Heart left ventricle (tissue), 16 donors: ENCODE results near the gene ALDH3B1. TPM values are rescaled to one million over a fixed set of nuclear protein-coding genes. Genes with fewer than 3 reads are reported as not detected.
A peak's percentile ranks its signal among the peaks of the same experiment; 100 is the strongest.

ENCODE experiments used
- ATAC-seq, 4 donors: fragments of 200-7000 bp; cut with Tn5 transposase; one replicate each; pipeline ENCODE4 v1.9.1; 2020 to 2022; ENCODE audit warnings: moderate library complexity in 4 of 4, mild to moderate bottlenecking in 3 of 4, moderate number of reproducible peaks in 1 of 4
- DNase-seq, 5 donors: peaks; one replicate each; pipeline ENCODE4 v3.0.0-alpha.2; 2020
- H3K27ac ChIP-seq, 12 donors: fragments of 200-600 bp; sonication (generic) in 4 of 12; one replicate each; pipeline versions ENCODE4 v1.5.0 to v1.8.0; 2016 to 2022; ENCODE audit warnings: mild to moderate bottlenecking in 2 of 12
- H3K27me3 ChIP-seq, 9 donors: fragments of 200-600 bp; sonication (generic) in 2 of 9; one replicate each; pipeline versions ENCODE4 v1.5.1 to v1.8.0; 2016 to 2022; ENCODE audit warnings: mild to moderate bottlenecking in 3 of 9
- H3K36me3 ChIP-seq, 9 donors: fragments of 200-600 bp; sonication (generic) in 2 of 9; one replicate each; pipeline versions ENCODE4 v1.5.0 to v1.8.0; 2018 to 2022; ENCODE audit warnings: mild to moderate bottlenecking in 2 of 9
- H3K4me1 ChIP-seq, 12 donors: fragments of 200-600 bp; sonication (generic) in 4 of 12; one replicate each; pipeline versions ENCODE4 v1.5.0 to v1.8.0; 2016 to 2022; ENCODE audit warnings: mild to moderate bottlenecking in 3 of 12
- H3K4me3 ChIP-seq, 12 donors: fragments of 200-600 bp; sonication (generic) in 4 of 12; one replicate each; pipeline versions ENCODE4 v1.5.0 to v1.8.0; 2017 to 2022; ENCODE audit warnings: mild to moderate bottlenecking in 9 of 12, moderate library complexity in 4 of 12
- H3K9me3 ChIP-seq, 12 donors: fragments of 200-600 bp; sonication (generic) in 4 of 12; one replicate each; pipeline versions ENCODE4 v1.5.0 to v1.8.0; 2016 to 2022; ENCODE audit warnings: mild to moderate bottlenecking in 1 of 12
- POLR2A ChIP-seq, 2 donors: fragments of 450-650 bp; IDR thresholded peaks; one replicate each; pipeline ENCODE4 v1.6.1; 2017; ENCODE audit warnings: antibody characterized with exemption in 2 of 2, mild to moderate bottlenecking in 2 of 2, moderate library complexity in 2 of 2
- WGBS, 4 donors: extraction: QIAGEN DNeasy Blood & Tissue Kit in 2 of 4; methylation state at CpG; one replicate each; pipeline versions ENCODE4 v1.1.5 to v1.1.7; 2013 to 2018; 5-methylcytosine and 5-hydroxymethylcytosine counted together
- intact Hi-C, 10 donors: fragments of 100-400 bp; cut with DNase I; formaldehyde crosslinking; loops; one replicate each; pipeline versions ENCODE4 v1.11.1 to v1.14.2; 2022
- polyA plus RNA-seq, 2 donors: library from polyadenylated mRNA; stranded (reverse); fragments of 200-250 nt; gene quantifications; one replicate each; pipeline ENCODE4 v1.2.3, GENCODE V29; 2013
- total RNA-seq, 9 donors: library from RNA; depleted of rRNA in 2 of 9; stranded (reverse); fragments of >200 nt in 2 of 9; fragmentation: NEBNext Ultra II Directional in 3 of 9; extraction: Animal tissue kit (Norgen Biotek cat#: 25700) in 3 of 9; gene quantifications; one replicate each; pipeline versions ENCODE4 v1.1.0 to v1.2.4, GENCODE V29; 2016 to 2023
- TF ChIP-seq, protein P1 (sequence below), 12 donors: fragments of 200-600 bp; sonication (generic) in 4 of 12; IDR thresholded peaks; one replicate each; pipeline versions ENCODE4 v1.5.0 to v1.8.0; 2018 to 2022; ENCODE audit warnings: antibody characterized with exemption in 12 of 12, mild to moderate bottlenecking in 5 of 12
- donor health status: ischemic (EF 13 %, LVEDD 7.1; RV severe dilation, severe dysfunction).
- donor health status: healthy with polysubstance abuse.
- donor health status: DM: no; HTN: yes; CAD: no.
- donor health status: DM: no; HTN: no; CAD: no.
- donor health status: ischemic (EF 25% LVEDD 6.9; RV normal size, moderate dysfunction).
- donor health status: ischemic (EF 25% LVEDD 5.7; RV mildly dilated, moderate dysfunction).
- donor health status: healthy.
- donor health status: DM: yes; HTN: yes; CAD: no.
- donor health status: ischemic (EF 35%, LVEDD 5.7; RV mildly dilated, moderate dysfunction).
- donor health status: nonischemic (EF 11% LVEDD 7.7; RV severe dilation, severe dysfunction).
- donor health status: DM: yes; HTN: yes; CAD: no.
- donor health status: PGD.
- donor health status: ischemic (EF 29% LVEDD 5.4; RV normal size, mild dysfunction).
- donor health status: nonischemic (EF 23%, LVEDD 6.1; RV moderate dilation, normal function).

Gene ALDH3B1
- total and polyA plus RNA-seq, 11 donors: 2.3 to 25.4 (median 4.4) TPM

GRCh38 chr11:68009391-68010089 lies 587 bp upstream of the ALDH3B1 start:
- H3K4me1 ChIP-seq: peaks cover 0 to 67% (median 21%) of the 10 kb centered on the region in 12 donors

GRCh38 chr11:68011051-68011943 lies 1.2 kb downstream of the ALDH3B1 start:
- 84 to 90% (median 86%) methylated on average over 16 of the region's 16 CpGs for WGBS, 4 donors
- TF ChIP-seq, protein P1, sequence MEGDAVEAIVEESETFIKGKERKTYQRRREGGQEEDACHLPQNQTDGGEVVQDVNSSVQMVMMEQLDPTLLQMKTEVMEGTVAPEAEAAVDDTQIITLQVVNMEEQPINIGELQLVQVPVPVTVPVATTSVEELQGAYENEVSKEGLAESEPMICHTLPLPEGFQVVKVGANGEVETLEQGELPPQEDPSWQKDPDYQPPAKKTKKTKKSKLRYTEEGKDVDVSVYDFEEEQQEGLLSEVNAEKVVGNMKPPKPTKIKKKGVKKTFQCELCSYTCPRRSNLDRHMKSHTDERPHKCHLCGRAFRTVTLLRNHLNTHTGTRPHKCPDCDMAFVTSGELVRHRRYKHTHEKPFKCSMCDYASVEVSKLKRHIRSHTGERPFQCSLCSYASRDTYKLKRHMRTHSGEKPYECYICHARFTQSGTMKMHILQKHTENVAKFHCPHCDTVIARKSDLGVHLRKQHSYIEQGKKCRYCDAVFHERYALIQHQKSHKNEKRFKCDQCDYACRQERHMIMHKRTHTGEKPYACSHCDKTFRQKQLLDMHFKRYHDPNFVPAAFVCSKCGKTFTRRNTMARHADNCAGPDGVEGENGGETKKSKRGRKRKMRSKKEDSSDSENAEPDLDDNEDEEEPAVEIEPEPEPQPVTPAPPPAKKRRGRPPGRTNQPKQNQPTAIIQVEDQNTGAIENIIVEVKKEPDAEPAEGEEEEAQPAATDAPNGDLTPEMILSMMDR (IDR thresholded peaks at IDR 0.05): no peak
- TF ChIP-seq POLR2A (IDR thresholded peaks at IDR 0.05): no peak
- no peaks in the 10 kb centered on the region for H3K36me3 ChIP-seq
- peak overlapping the region in 9 of 12 donors; percentile 29 to 60 (median 40) for H3K4me3 ChIP-seq
- peaks cover 0 to 69% (median 20%) of the 10 kb centered on the region in 12 donors for H3K4me1 ChIP-seq
- intact Hi-C loops: loop anchor here in 1 of 10 donors (10.0 kb wide), 1 partner anchor 194 kb away; no protein-coding TSS in a partner anchor
- ATAC-seq (no peak), DNase-seq (no peak)
- peak overlapping the region in 10 of 12 donors; percentile 63 to 96 (median 80) for H3K27ac ChIP-seq
- H3K27me3 ChIP-seq: no peaks in the 10 kb centered on the region
- H3K9me3 ChIP-seq: no peaks in the 10 kb centered on the region

More at GRCh38 chr11:68009391-68010089, 587 bp upstream of the ALDH3B1 start:
- no peaks in the 10 kb centered on the region for H3K9me3 ChIP-seq
- TF ChIP-seq POLR2A (IDR thresholded peaks at IDR 0.05): no peak
- TF ChIP-seq, protein P1 (IDR thresholded peaks at IDR 0.05): peak in 2 of 12 donors; percentile 7 to 25
- H3K27me3 ChIP-seq: no peaks in the 10 kb centered on the region
- 42 to 59% (median 50%) methylated on average over 12 of the region's 12 CpGs for WGBS, 4 donors
- no peaks in the 10 kb centered on the region for H3K36me3 ChIP-seq
- DNase-seq (no peak), ATAC-seq (no peak)
- H3K4me3 ChIP-seq: peak overlapping the region in 9 of 12 donors; percentile 29 to 60 (median 40)
- peak overlapping the region; percentile 55 to 96 (median 78) for H3K27ac ChIP-seq
- intact Hi-C loops: loop anchor here in 2 of 10 donors (10.0 kb wide), 1 partner anchor 195 kb away; no protein-coding TSS in a partner anchor

DNA sequence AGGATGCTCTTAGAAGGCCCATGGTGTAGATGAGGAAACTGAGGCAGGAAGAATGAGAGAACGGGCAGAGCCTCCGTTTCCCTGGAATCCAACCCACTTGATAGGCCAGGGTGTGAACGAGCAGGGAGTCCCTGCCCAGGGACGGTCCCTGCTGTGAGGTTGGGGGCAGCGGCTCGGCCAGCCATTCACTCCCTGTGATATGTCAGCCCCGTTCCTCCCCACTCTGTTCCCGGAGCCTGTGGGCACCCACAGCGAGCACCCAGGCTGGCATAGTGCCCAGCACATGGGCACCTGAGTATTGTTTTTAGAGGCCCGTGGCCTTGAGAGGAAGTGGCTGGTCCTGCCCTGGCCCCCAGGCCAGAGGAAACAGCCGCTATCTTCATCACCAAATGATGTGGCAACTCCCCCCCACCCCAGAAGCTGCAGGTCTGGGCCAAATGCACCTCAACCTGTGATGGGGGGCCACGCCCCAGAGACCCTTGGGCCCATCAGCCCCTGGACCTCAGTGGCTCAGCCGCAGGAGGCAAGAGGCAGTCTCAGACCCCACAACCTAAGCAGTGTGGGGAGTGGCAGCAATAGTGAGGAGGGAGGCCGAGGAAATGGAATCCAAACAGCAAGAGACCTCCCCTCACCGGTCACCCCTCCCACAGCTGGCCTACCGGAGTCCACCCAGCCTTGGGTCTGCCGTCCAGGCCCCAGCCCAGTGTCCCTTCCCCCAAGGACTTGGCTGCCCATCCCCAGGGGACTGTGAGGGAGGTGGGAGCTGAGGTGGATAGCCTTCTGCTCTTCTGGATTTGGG lies 2.1 kb downstream of the ALDH3B1 start:
- Histone ChIP-seq H3K9me3 (no peaks in the 10 kb centered on the region), H3K27ac (peak overlapping the region in 2 of 12 donors; percentile 85 to 96), H3K36me3 (no peaks in the 10 kb centered on the region), H3K4me1 (peaks cover 0 to 72% (median 22%) of the 10 kb centered on the region in 12 donors), H3K27me3 (no peaks in the 10 kb centered on the region), H3K4me3 (peak overlapping the region in 1 of 12 donors; percentile 60)
- no peak for DNase-seq
- no peak for ATAC-seq
- intact Hi-C loops: loop anchor here in 1 of 10 donors (10.0 kb wide), 1 partner anchor 193 kb away; no protein-coding TSS in a partner anchor
- WGBS, 4 donors: 84 to 92% (median 88%) methylated on average over 16 to 17 of the region's 17 CpGs
- TF ChIP-seq, protein P1 (IDR thresholded peaks at IDR 0.05): no peak
- no peak for TF ChIP-seq POLR2A (IDR thresholded peaks at IDR 0.05)
